ENCODE measurements around the gene APBA3.

APBA3 gene

GRCh38 chr19:3761382-3762129, at the start of gene APBA3:
APBA3 (minus strand) TSS chr19:3761692; CDS start chr19:3760264, 1,428 bp downstream.
- DNase-seq: peak; percentile 99
- peak; percentile 69 for ATAC-seq

DNA sequence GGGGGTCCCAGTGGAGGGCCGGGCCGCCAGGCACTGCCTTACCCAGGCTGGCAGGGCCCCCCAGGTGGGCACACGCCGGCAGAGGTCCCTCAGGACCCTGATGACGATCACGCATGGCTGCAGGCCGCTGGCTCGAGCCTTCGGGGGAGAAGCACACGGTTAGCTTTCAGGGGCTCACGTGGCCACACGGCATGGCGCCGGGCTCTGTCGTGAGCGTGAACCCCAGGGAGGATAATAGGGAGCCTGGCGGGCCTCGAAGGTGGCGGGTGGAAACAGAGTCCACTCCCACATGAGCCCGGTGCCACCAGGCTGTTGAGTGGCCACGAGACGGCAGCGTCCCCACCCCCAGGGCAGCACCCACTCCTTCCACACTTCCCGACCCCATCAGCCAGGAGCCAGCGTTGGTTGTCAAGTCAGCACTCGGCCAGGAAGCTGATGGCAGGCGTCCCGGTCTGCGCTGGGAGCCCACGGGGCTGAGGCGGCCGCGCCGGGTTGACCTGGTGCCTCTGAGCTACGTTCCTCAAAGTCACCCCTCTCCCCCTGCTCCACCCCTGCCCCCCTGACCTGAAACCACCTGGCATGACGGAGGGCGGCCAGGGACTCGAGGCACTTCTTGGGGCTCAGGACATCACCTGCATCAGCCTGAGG, 49.3 kb upstream of the APBA3 start:
- no peak for ATAC-seq
- DNase-seq: no peak

- DNase-seq (peak; percentile 57), ATAC-seq (no peak)
Observed at GRCh38 chr19:3809881-3810707, 48.6 kb upstream of the APBA3 start.

GRCh38 chr19:3808420-3809143, 47.1 kb upstream of the APBA3 start:
- DNase-seq: no peak
- ATAC-seq: no peak

GRCh38 chr19:3807574-3808354, 46.3 kb upstream of the APBA3 start:
- ATAC-seq (no peak), DNase-seq (no peak)

DNA sequence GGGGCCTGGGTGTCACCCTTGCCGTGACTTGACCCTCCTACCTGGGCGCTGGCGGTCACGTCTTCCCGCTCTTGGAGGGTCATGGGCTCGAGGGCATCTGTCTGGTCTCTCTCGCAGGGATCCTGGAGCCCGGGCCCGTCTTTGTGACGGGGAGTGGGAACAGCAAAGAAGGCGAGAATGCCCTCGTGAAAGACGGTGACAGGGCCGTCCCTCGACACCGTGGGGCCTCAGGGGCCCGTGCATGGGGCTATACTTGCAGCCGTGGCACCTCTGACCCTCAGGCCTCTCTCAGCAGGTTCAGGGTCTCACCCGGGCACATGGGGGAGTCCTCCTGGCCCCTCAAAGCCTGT, 45.6 kb upstream of the APBA3 start:
- ATAC-seq: no peak

DNA sequence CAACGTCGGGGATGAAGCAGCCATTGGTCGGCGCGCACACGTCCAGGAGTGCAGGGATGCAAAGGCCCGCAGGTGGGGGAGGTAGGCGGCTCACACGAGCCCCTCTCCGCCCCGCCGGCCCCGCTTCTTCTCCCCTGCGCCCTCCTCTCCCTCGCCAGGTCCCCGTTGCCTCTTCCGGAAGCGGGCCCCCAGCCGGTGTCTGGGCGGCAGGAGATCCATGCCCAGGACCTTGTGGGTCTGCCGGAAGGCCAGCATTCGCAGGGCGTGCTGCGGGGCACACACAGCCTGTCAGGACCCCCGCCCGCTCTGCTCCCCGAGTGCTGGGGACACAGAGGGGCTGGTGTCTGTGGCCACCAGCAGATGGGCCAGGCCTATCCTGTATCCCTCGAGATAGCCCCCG, 44.4 kb upstream of the APBA3 start:
- ATAC-seq (no peak), DNase-seq (no peak)

More for the DNA sequence above, 45.6 kb upstream of the APBA3 start:
- no peak for DNase-seq

GRCh38 chr19:3804429-3804828, 42.9 kb upstream of the APBA3 start:
- DNase-seq (no peak), ATAC-seq (no peak)

- ATAC-seq: no peak
- DNase-seq: no peak
Observed at GRCh38 chr19:3803986-3804385, 42.5 kb upstream of the APBA3 start.

DNA sequence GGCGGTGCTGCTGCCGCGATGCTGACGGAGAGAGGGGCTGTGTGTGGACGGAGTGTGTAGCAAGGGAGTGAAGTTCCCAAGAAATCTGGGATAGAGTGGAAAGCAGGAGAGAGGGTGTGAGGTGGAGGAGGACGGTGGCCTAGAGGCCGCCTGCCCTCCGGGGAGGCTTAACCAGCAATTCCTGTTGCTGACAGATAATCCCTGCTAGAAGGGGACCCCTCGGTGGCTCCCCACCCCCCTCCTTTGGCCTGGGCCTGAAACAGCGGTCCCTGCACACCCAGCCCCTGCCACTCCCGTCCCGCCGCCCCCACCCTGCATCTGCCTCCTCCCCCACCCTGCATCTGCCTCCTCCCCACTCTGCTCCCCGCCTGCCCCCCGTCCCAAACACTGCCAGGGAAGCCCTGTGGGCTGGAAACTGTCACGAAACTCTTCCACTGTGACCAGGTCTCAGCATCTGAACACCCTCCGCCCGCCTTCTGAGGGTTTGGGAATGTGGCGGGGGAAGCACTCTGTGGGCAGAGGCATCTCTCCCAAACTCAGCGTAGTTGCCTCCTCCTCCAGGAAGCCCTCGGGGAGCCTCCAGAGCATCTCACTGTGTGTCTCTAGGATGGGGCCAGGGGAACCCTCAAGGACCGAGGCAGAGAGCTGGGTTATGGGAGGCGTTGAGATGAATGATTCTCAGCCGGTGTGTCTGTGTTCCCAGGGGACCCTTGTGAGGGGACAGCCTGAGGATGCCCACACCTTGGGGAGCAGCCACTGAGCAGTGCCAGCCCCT, 41.8 kb upstream of the APBA3 start:
- ATAC-seq (no peak), DNase-seq (no peak)

GRCh38 chr19:3801412-3802096, 40.1 kb upstream of the APBA3 start:
- DNase-seq: peak; percentile 67
- ATAC-seq: peak; percentile 52

DNA sequence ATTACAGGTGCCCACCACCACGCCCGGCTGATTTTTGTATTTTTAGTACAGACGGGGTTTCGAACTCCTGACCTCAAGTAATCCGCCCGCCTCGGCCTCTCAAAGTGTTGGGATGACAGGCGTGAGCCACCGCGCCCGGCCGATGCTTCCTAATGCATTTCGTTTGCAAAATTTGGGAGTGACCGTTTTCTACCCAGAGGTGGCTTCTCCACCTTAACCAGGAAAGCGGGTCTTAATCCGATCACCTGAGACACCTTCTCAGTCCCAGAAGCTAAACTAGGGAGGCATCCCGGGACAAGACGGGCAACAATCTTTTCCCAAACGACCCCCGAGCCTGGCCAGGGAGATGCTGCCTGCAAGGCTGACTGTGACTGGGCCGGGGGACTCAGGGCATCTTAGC, 39.5 kb upstream of the APBA3 start:
- DNase-seq (no peak), ATAC-seq (no peak)

DNA sequence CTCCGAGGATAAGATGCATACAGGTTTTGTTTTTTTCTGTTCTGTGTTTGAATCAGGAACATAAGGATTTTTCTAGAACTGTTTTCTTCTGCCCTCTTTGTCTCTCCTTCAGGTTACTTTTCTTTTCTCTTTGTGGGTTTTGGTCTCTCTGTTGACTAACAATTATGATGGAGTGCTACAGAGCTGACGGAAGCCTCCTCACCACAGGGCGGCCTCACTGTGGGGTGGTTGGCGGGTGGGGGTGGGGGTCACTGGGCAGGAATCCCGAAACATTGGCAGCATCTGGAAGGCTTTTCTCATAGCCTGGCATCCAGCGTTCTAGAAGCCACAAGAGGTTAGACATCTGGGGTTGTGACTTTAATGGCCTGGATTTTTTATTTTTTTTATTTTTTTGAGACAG, 36.6 kb upstream of the APBA3 start:
- DNase-seq (no peak), ATAC-seq (peak; percentile 68)

GRCh38 chr19:3796358-3796757, 34.9 kb upstream of the APBA3 start:
- no peak for ATAC-seq

GRCh38 chr19:3793799-3794198, 32.3 kb upstream of the APBA3 start:
- ATAC-seq: no peak

More at GRCh38 chr19:3796358-3796757, 34.9 kb upstream of the APBA3 start:
- no peak for DNase-seq

GRCh38 chr19:3792114-3792513, 30.6 kb upstream of the APBA3 start:
- DNase-seq (no peak), ATAC-seq (no peak)

More at GRCh38 chr19:3793799-3794198, 32.3 kb upstream of the APBA3 start:
- no peak for DNase-seq

DNA sequence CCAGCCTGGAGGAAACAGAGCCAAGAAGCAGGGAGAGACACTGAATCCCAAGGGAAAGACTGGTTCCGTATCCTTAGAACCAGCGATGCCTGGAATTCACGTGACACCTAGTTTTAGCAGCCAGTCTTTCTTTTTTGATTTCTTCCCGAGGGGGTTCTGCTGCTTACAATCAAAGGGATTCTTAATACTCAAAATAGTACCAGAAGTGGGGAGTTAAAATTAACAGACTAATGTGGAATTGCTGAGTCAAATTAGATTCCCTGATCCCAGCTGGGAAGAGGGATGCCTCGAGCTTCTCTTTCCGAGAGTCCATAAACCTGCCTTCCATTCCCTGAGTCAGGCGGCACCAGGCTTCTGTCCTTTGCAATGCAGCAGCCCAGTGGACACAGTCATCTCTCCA, 29.4 kb upstream of the APBA3 start:
- ATAC-seq (no peak), DNase-seq (no peak)

GRCh38 chr19:3790209-3790734, 28.8 kb upstream of the APBA3 start:
- no peak for DNase-seq
- ATAC-seq: no peak

DNA sequence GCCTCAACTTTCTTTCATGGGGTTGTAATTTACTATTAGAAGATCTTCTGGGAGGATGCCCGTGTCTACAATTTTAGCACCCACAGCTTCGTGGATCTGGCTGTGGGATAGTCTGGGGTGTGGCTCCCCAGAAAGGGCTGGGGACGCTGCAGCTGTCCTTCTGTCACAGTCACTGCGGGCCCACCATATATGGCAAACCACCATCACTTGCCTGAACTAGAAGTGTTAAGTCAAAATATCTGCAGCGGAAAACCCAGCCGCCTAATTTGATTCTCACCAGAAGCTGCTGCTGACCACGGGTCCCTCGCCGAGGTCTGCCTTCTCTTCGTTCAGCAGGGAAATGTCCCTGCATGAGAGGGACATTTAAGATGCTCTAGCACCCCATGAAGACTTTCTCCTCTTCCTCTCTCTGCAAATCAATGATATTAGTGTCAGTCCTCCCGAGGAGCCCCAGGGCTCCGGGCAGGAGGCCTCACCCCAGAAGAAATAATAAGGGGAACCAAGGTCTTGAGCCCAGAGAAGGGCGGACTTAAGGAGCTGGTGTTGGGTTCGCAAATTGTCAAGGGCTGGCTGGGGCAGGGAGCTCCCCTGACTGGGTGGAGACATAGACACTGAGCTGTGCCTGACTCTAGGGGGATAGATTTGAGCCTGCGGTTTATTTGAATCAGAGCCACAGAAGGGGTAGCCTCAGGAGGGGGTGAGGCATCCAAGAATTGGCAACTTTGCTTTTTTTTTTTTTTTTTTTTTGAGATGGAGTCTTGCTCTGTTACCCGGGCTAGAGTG, 27.7 kb upstream of the APBA3 start:
- DNase-seq (peak; percentile 30), ATAC-seq (peak; percentile 35)

Data from stimulated activated naive CD8-positive, alpha-beta T cell treated with anti-CD3 and anti-CD28 coated beads, Interleukin-15, Interleukin-2, amounts not matched to agents 100 U/mL and 50 U/mL, for 24 hours (primary cell).